K562 (cell line): ENCODE measurements around the gene CXCL14. TPM values are rescaled to one million over a fixed set of nuclear protein-coding genes. Genes with fewer than 3 reads are reported as not detected.

ENCODE experiments used
- ATAC-seq: fragments of 200-7000 bp; cut with Tn5 transposase; 3 replicates; pipeline ENCODE4 v1.9.1; 2020; ENCODE audit warnings: moderate library complexity
- BruUV-seq: library from RNA; stranded (reverse); fragments of 400-500 nt; replicated peaks from 2 replicates; lab custom pipeline; 2021; lab: Mats Ljungman, UMichigan
- CTCF ChIA-PET: fragments of 300-600 bp; formaldehyde crosslinking; extraction: SDS; loops from one replicate; lab custom pipeline; 2021; ENCODE audit warnings: low intra/inter-chr PET ratio; lab: Yijun Ruan, JAX
- POLR2A ChIA-PET: fragments of 300-600, 350-650 bp; sonication (Branson Sonifier 250); formaldehyde crosslinking; extraction: SDS; loops from one replicate; lab custom pipeline; 2021; ENCODE audit warnings: antibody characterized with exemption, inconsistent platforms; lab: Yijun Ruan, JAX
- DNase-seq, 4 experiments: peaks; one replicate each; pipeline versions ENCODE4 v3.0.0 to v3.0.0-alpha.2; 2011 to 2018; ENCODE audit warnings: low spot score in 3 of 4, mixed read lengths in 3 of 4; ENCODE audit errors: extremely low read depth in 1 of 4
- FAIRE-seq: peaks from 2 replicates; lab custom pipeline; 2011; peaks lifted over from hg19 to GRCh38; lab: Jason Lieb, UNC
- H2AFZ ChIP-seq: 2 replicates; pipeline ENCODE4 v1.6.0; 2011; ENCODE audit warnings: low read depth, low read length, control low read depth, inconsistent platforms
- H3K27ac ChIP-seq: fragments of 200-600 bp; 3 replicates; pipeline ENCODE4 v1.8.0; 2011; ENCODE audit warnings: low read depth, mild to moderate bottlenecking, control low read depth, inconsistent platforms, low read length, moderate library complexity, mixed read lengths; ENCODE audit errors: extremely low read depth
- H3K27me3 ChIP-seq, 2 experiments: fragments of 300-600 bp in 1 of 2; 2 replicates in 1 of 2; 3 replicates in 1 of 2; pipeline versions ENCODE4 v1.6.0 to v1.8.0; 2011; ENCODE audit warnings: inconsistent platforms in 2 of 2, low read length in 2 of 2, mild to moderate bottlenecking in 1 of 2, mixed read lengths in 1 of 2, moderate library complexity in 1 of 2; ENCODE audit not compliant: control insufficient read depth in 2 of 2, insufficient read depth in 2 of 2
- H3K36me3 ChIP-seq: fragments of 300-600 bp; 3 replicates; pipeline ENCODE4 v1.8.0; 2011; ENCODE audit warnings: mild to moderate bottlenecking, low read length, inconsistent platforms; ENCODE audit not compliant: control insufficient read depth, insufficient read depth
- H3K4me1 ChIP-seq, 2 experiments: fragments of 200-600 bp in 1 of 2; replicated peaks in 1 of 2; 2 replicates in 1 of 2; 3 replicates in 1 of 2; pipeline versions ENCODE4 v1.5.1 to v1.8.0; 2011; ENCODE audit warnings: inconsistent platforms in 2 of 2, low read length in 2 of 2, mild to moderate bottlenecking in 1 of 2, mixed read lengths in 1 of 2, moderate library complexity in 1 of 2; ENCODE audit not compliant: control insufficient read depth in 2 of 2, insufficient read depth in 2 of 2
- H3K4me2 ChIP-seq: 2 replicates; pipeline ENCODE4 v1.6.1; 2011; ENCODE audit warnings: low read length, control low read depth, inconsistent platforms, mixed read lengths; ENCODE audit not compliant: insufficient read depth
- H3K4me3 ChIP-seq: fragments of 200-600 bp; sonication (generic), shearing (Covaris generic); 2 replicates; pipeline ENCODE4 v1.5.1; 2016; ENCODE audit warnings: control low read depth, inconsistent platforms
- H3K79me2 ChIP-seq: fragments of 200-600 bp; 3 replicates; pipeline ENCODE4 v1.8.0; 2011; ENCODE audit warnings: low read length, inconsistent platforms; ENCODE audit not compliant: control insufficient read depth, insufficient read depth
- H3K9ac ChIP-seq, 2 experiments: 2 replicates each; pipeline versions ENCODE4 v1.6.0 to v1.6.1; 2011; ENCODE audit warnings: low read depth in 2 of 2, low read length in 2 of 2, control low read depth in 1 of 2, inconsistent platforms in 1 of 2, mild to moderate bottlenecking in 1 of 2, mixed read lengths in 1 of 2; ENCODE audit not compliant: insufficient read depth in 1 of 2
- H3K9me1 ChIP-seq: one replicate; pipeline ENCODE4 v1.6.0; 2011; ENCODE audit warnings: inconsistent platforms, mild to moderate bottlenecking, low read length, moderate library complexity; ENCODE audit not compliant: control insufficient read depth, insufficient read depth
- H3K9me3 ChIP-seq: replicated peaks from 2 replicates; pipeline ENCODE4 v1.5.1; 2011; ENCODE audit warnings: low read depth, low read length, inconsistent platforms; ENCODE audit not compliant: control insufficient read depth, insufficient read depth
- H4K20me1 ChIP-seq: replicated peaks from 2 replicates; pipeline ENCODE4 v1.6.1; 2011; ENCODE audit warnings: low read length, inconsistent platforms, mixed read lengths; ENCODE audit not compliant: control insufficient read depth, insufficient read depth
- BRF2 ChIP-seq: IDR thresholded peaks from 3 replicates; pipeline ENCODE4 v1.6.1; 2011; ENCODE audit warnings: borderline replicate concordance, mild to moderate bottlenecking; ENCODE audit not compliant: insufficient read length, insufficient read depth
- ELF1 ChIP-seq: fragments of 200-800 bp; sonication (Bioruptor generic); IDR thresholded peaks from 2 replicates; pipeline ENCODE4 v1.6.1; 2016; ENCODE audit warnings: missing genetic modification characterization, missing compliant biosample characterization
- ETV1 ChIP-seq: fragments of 450-650 bp; conservative IDR thresholded peaks from 2 replicates; pipeline ENCODE4 v1.6.1; 2016; ENCODE audit warnings: missing genetic modification characterization, control low read depth, low read depth, missing compliant biosample characterization
- NCOR1 ChIP-seq: fragments of 450-650 bp; IDR thresholded peaks from 2 replicates; pipeline ENCODE4 v1.6.1; 2016; ENCODE audit warnings: mild to moderate bottlenecking, moderate library complexity
- NR3C1 ChIP-seq: sonication (generic); formaldehyde crosslinking; IDR thresholded peaks from 2 replicates; pipeline ENCODE4 v1.8.1; 2022; ENCODE audit warnings: missing genetic modification reagents
- SMAD1 ChIP-seq: fragments of 150-350 bp; IDR thresholded peaks from 2 replicates; pipeline ENCODE4 v1.6.1; 2014; ENCODE audit warnings: low read length, low read depth; ENCODE audit not compliant: partially characterized antibody
- VEZF1 ChIP-seq: fragments of 200-800 bp; sonication (Bioruptor generic); IDR thresholded peaks from 2 replicates; pipeline ENCODE4 v1.6.1; 2017; ENCODE audit warnings: missing genetic modification characterization, missing compliant biosample characterization
- ZNF384 ChIP-seq: IDR thresholded peaks from 2 replicates; pipeline ENCODE4 v1.6.1; 2012; ENCODE audit warnings: low read depth, low read length, improper control_type of control experiment
- ZNF431 ChIP-seq: sonication (generic); formaldehyde crosslinking; IDR thresholded peaks from 2 replicates; pipeline ENCODE4 v1.8.0; 2022; ENCODE audit warnings: mild to moderate bottlenecking, missing genetic modification reagents
- ZSCAN32 ChIP-seq: fragments of 450-650 bp; formaldehyde crosslinking; IDR thresholded peaks from 2 replicates; pipeline ENCODE4 v1.4.0; 2020; ENCODE audit warnings: mild to moderate bottlenecking, moderate library complexity
- WGBS: fragments of 100-300 bp; shearing (Covaris generic); methylation state at CpG from one replicate; pipeline ENCODE4 v1.1.6; 2016; ENCODE audit warnings: low coverage, mixed read lengths; ENCODE audit not compliant: insufficient coverage; ENCODE audit errors: missing lambda C conversion rate; 5-methylcytosine and 5-hydroxymethylcytosine counted together
- in situ Hi-C: fragments of 300-500 bp; cut with MboI; formaldehyde crosslinking; loops from 4 replicates; pipeline ENCODE4 v1.15.0; 2018; ENCODE audit warnings: inconsistent platforms, mixed read lengths
- intact Hi-C: fragments of 100-400 bp; cut with micrococcal nuclease; formaldehyde crosslinking; loops from 2 replicates; pipeline ENCODE4 v1.14.2; 2022
- polyA plus RNA-seq, 8 experiments: library from polyadenylated mRNA; depleted of rRNA in 4 of 8; stranded (reverse) in 5 of 8; unstranded in 3 of 8; fragments of >200 nt; fragmentation: Nextera tagmentation in 2 of 8; fragmentation: Illumina TruSeq in 1 of 8; extraction: Ambion mirVana in 2 of 8; extraction: Trizol in 1 of 8; gene quantifications; 2 replicates each; pipeline versions ENCODE4 v1.2.1 to v1.2.3, GENCODE V29; 2011 to 2014; ENCODE audit warnings: inconsistent platforms in 1 of 8, missing spikeins in 1 of 8
- total RNA-seq, 7 experiments: library from RNA; depleted of rRNA in 6 of 7; stranded (reverse); fragments of >200 nt in 6 of 7; fragmentation: Illumina TruSeq in 2 of 7; extraction: Trizol in 2 of 7; gene quantifications; 2 replicates each; pipeline versions ENCODE4 v1.2.1 to v1.2.3, GENCODE V29; 2011 to 2021; ENCODE audit warnings: low replicate concordance in 1 of 7
- TF ChIP-seq, protein P1 (sequence below): IDR thresholded peaks from 2 replicates; pipeline ENCODE4 v1.6.1; 2011; ENCODE audit warnings: borderline replicate concordance, low read depth, mild to moderate bottlenecking, moderate library complexity, low read length; ENCODE audit not compliant: insufficient read depth, poor library complexity, severe bottlenecking
- TF ChIP-seq, protein P2 (sequence below), 3 experiments: IDR thresholded peaks in 2 of 3; conservative IDR thresholded peaks in 1 of 3; 2 replicates each; pipeline ENCODE4 v1.5.1; 2011 to 2012; ENCODE audit warnings: low read length in 3 of 3, mild to moderate bottlenecking in 3 of 3, control low read depth in 2 of 3, improper control_type of control experiment in 1 of 3, inconsistent platforms in 1 of 3, low read depth in 1 of 3, mixed read lengths in 1 of 3, moderate library complexity in 1 of 3; ENCODE audit not compliant: insufficient read depth in 2 of 3

The CXCL14 gene
- total and polyA plus RNA-seq, 9 of the 15 experiments (the other 6 are each of a cell fraction or from before 2014, with no cell fraction given): not detected

GRCh38 chr5:135553688-135554462, 24.9 kb downstream of the CXCL14 start:
- FAIRE-seq (peak; percentile 54), DNase-seq (peak; percentile 35 to 56 (median 46)), ATAC-seq (peak; percentile 80)
- peaks cover 3% of the 10 kb centered on the region in 2 experiments; a peak in 2 of 5 replicates for H3K4me1 ChIP-seq
- no peaks in the 10 kb centered on the region for H3K9me3 ChIP-seq
- peaks cover 3% of the 10 kb centered on the region; the same call in 1 of the 2 replicates for H4K20me1 ChIP-seq
- intact Hi-C loops: loop anchor here (2.0 to 5.0 kb wide), 2 partner anchors 47 to 277 kb away; no protein-coding TSS in a partner anchor
- peaks cover 0 to 5% of the 10 kb centered on the region in 2 experiments; a peak in 1 of 5 replicates for H3K27me3 ChIP-seq
- H3K36me3 ChIP-seq: no peaks in the 10 kb centered on the region
- ChIA-PET CTCF (interaction anchor here (0.7 to 3.3 kb wide), 5 partner anchors 20 to 276 kb away, joined by 3 to 14 read pairs (median 6); no protein-coding TSS in a partner anchor), POLR2A (interaction anchor here (1.0 to 3.5 kb wide), 3 partner anchors 8 to 91 kb away, joined by 3 to 28 read pairs (median 6); no protein-coding TSS in a partner anchor)
- BruUV-seq: no TSS peak
- peak overlapping the region; percentile 75 for H3K4me2 ChIP-seq
- peak overlapping the region; percentile 89 for H2AFZ ChIP-seq
- no peak overlapping the region for H3K4me3 ChIP-seq
- in situ Hi-C loops: loop anchor here (5.0 kb wide), 1 partner anchor 87 kb away; no protein-coding TSS in a partner anchor
- no peaks in the 10 kb centered on the region for H3K9me1 ChIP-seq
- WGBS: 8% methylated on average over 6 of the region's 8 CpGs
- H3K27ac ChIP-seq: no peak overlapping the region; the same call in 2 of the 3 replicates
- H3K79me2 ChIP-seq: no peaks in the 10 kb centered on the region
- H3K9ac ChIP-seq: peak overlapping the region in 1 of 2 experiments; percentile 33; a peak in 1 of 4 replicates
- TF ChIP-seq BRF2: no peak
- TF ChIP-seq, protein P1, sequence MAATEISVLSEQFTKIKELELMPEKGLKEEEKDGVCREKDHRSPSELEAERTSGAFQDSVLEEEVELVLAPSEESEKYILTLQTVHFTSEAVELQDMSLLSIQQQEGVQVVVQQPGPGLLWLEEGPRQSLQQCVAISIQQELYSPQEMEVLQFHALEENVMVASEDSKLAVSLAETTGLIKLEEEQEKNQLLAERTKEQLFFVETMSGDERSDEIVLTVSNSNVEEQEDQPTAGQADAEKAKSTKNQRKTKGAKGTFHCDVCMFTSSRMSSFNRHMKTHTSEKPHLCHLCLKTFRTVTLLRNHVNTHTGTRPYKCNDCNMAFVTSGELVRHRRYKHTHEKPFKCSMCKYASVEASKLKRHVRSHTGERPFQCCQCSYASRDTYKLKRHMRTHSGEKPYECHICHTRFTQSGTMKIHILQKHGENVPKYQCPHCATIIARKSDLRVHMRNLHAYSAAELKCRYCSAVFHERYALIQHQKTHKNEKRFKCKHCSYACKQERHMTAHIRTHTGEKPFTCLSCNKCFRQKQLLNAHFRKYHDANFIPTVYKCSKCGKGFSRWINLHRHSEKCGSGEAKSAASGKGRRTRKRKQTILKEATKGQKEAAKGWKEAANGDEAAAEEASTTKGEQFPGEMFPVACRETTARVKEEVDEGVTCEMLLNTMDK: peak; percentile 2
- no peak for TF ChIP-seq ZSCAN32
- TF ChIP-seq, protein P2, sequence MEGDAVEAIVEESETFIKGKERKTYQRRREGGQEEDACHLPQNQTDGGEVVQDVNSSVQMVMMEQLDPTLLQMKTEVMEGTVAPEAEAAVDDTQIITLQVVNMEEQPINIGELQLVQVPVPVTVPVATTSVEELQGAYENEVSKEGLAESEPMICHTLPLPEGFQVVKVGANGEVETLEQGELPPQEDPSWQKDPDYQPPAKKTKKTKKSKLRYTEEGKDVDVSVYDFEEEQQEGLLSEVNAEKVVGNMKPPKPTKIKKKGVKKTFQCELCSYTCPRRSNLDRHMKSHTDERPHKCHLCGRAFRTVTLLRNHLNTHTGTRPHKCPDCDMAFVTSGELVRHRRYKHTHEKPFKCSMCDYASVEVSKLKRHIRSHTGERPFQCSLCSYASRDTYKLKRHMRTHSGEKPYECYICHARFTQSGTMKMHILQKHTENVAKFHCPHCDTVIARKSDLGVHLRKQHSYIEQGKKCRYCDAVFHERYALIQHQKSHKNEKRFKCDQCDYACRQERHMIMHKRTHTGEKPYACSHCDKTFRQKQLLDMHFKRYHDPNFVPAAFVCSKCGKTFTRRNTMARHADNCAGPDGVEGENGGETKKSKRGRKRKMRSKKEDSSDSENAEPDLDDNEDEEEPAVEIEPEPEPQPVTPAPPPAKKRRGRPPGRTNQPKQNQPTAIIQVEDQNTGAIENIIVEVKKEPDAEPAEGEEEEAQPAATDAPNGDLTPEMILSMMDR (IDR thresholded peaks at IDR 0.05 in 2 of 3, conservative IDR thresholded peaks at IDR 0.05 in 1 of 3; ENCODE audit: insufficient read depth in 2 of 3, low read depth in 1 of 3, low read length in 3 of 3): peak; percentile 60 to 75 (median 71)
- TF ChIP-seq NCOR1: no peak
- TF ChIP-seq ZNF431: no peak
- no peak for TF ChIP-seq NR3C1 (CRISPR knock-in tag)
- TF ChIP-seq VEZF1 (CRISPR knock-in tag): 0 out of 2 replicates have a peak, but pooled peaks have one; percentile 38
- 0 out of 2 replicates have a peak, but pooled peaks have one; percentile 20 for TF ChIP-seq ETV1
- TF ChIP-seq ZNF384: 0 out of 2 replicates have a peak, but pooled peaks have one; percentile 25
- no peak for TF ChIP-seq SMAD1
- peak; percentile 81 for TF ChIP-seq ELF1
